ENCODE data around the gene FKBP10. TPM values are rescaled to one million over a fixed set of nuclear protein-coding genes. Genes with fewer than 3 reads are reported as not detected.

Gene FKBP10
- total RNA-seq, 1 experiment from 2014 or later: 112 TPM

DNA sequence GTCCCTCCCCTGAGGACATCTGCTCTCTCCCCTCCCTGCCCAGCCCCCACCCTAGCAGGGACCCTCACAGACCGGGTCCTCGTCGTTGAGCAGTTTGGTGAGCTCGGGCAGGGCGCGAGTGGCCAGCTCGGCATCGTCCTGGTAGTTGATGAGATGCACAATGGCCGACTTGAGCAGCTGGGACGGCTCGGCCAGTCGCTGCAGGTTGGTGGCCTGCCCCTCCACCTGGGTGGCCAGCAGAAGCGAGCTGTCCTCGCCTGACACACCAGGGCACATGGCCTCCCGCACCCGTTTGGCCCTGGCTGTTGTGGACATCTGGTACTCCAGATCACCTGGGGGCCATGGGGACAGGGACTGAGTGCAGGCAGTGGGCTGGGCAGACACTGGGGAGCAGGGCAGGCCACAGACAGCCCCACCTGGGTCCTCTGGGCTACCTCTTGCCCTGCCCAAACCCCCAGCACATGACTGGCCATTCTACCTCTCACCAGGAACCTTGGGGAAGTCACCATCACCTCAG lies 43.4 kb upstream of the FKBP10 start:
- Mint-ChIP-seq H3K27me3 (ENCODE audit: insufficient read depth, unreplicated experiment) (no peaks in the 10 kb centered on the region), H3K9me3 (ENCODE audit: unreplicated experiment) (no peaks in the 10 kb centered on the region), H3K36me3 (ENCODE audit: insufficient read depth, unreplicated experiment) (peaks cover 100% of the 10 kb centered on the region), H3K27ac (ENCODE audit: unreplicated experiment) (peak overlapping the region; percentile 26), H3K4me3 (ENCODE audit: unreplicated experiment) (no peak overlapping the region), H3K4me1 (ENCODE audit: low read depth, unreplicated experiment) (peaks cover 26% of the 10 kb centered on the region)
- no peak for DNase-seq
- intact Hi-C loops (cut with micrococcal nuclease; ENCODE audit: unreplicated experiment): no loop called here
- ChIA-PET POLR2A (no interaction called here), CTCF (interaction anchor here (1.4 kb wide), 1 partner anchor 17 kb away, joined by 5 read pairs; the partner anchor contains the start of gene JUP)
- no TSS peak for BruUV-seq (replicated peaks)
- TF ChIP-seq, protein P1, sequence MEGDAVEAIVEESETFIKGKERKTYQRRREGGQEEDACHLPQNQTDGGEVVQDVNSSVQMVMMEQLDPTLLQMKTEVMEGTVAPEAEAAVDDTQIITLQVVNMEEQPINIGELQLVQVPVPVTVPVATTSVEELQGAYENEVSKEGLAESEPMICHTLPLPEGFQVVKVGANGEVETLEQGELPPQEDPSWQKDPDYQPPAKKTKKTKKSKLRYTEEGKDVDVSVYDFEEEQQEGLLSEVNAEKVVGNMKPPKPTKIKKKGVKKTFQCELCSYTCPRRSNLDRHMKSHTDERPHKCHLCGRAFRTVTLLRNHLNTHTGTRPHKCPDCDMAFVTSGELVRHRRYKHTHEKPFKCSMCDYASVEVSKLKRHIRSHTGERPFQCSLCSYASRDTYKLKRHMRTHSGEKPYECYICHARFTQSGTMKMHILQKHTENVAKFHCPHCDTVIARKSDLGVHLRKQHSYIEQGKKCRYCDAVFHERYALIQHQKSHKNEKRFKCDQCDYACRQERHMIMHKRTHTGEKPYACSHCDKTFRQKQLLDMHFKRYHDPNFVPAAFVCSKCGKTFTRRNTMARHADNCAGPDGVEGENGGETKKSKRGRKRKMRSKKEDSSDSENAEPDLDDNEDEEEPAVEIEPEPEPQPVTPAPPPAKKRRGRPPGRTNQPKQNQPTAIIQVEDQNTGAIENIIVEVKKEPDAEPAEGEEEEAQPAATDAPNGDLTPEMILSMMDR (IDR thresholded peaks at IDR 0.05; ENCODE audit: insufficient read depth in 1 of 2, low read depth in 1 of 2, low read length in 1 of 2, severe bottlenecking in 1 of 2, unreplicated experiment in 1 of 2): no peak
- Histone ChIP-seq H3K4me1 (peaks cover 30% of the 10 kb centered on the region), H3K4me3 (ENCODE audit: low read depth, low read length) (no peak overlapping the region), H3K9me3 (no peaks in the 10 kb centered on the region), H3K27me3 (replicated peaks; ENCODE audit: control insufficient read depth, insufficient read depth, low read length) (no peaks in the 10 kb centered on the region), H3K36me3 (ENCODE audit: control insufficient read depth, insufficient read depth, low read length) (peaks cover 30% of the 10 kb centered on the region)

GRCh38 chr17:41769985-41770384 lies 42.8 kb upstream of the FKBP10 start:
- Mint-ChIP-seq H3K36me3 (ENCODE audit: insufficient read depth, unreplicated experiment) (peaks cover 100% of the 10 kb centered on the region), H3K9me3 (ENCODE audit: unreplicated experiment) (no peaks in the 10 kb centered on the region), H3K4me3 (ENCODE audit: unreplicated experiment) (no peak overlapping the region), H3K27ac (ENCODE audit: unreplicated experiment) (no peak overlapping the region), H3K4me1 (ENCODE audit: low read depth, unreplicated experiment) (peaks cover 27% of the 10 kb centered on the region), H3K27me3 (ENCODE audit: insufficient read depth, unreplicated experiment) (no peaks in the 10 kb centered on the region)
- ChIA-PET POLR2A (no interaction called here), CTCF (no interaction called here)
- TF ChIP-seq, protein P1 (IDR thresholded peaks at IDR 0.05; ENCODE audit: insufficient read depth in 1 of 2, low read depth in 1 of 2, low read length in 1 of 2, severe bottlenecking in 1 of 2, unreplicated experiment in 1 of 2): no peak
- intact Hi-C loops (cut with micrococcal nuclease; ENCODE audit: unreplicated experiment): no loop called here
- no peak for DNase-seq
- Histone ChIP-seq H3K9me3 (no peaks in the 10 kb centered on the region), H3K4me3 (ENCODE audit: low read depth, low read length) (no peak overlapping the region), H3K4me1 (peaks cover 36% of the 10 kb centered on the region), H3K27me3 (replicated peaks; ENCODE audit: control insufficient read depth, insufficient read depth, low read length) (no peaks in the 10 kb centered on the region), H3K36me3 (ENCODE audit: control insufficient read depth, insufficient read depth, low read length) (peaks cover 25% of the 10 kb centered on the region)
- no TSS peak for BruUV-seq (replicated peaks)

- Histone ChIP-seq H3K27me3 (replicated peaks; ENCODE audit: control insufficient read depth, insufficient read depth, low read length) (no peaks in the 10 kb centered on the region), H3K4me1 (peaks cover 52% of the 10 kb centered on the region), H3K9me3 (no peaks in the 10 kb centered on the region), H3K36me3 (ENCODE audit: control insufficient read depth, insufficient read depth, low read length) (peaks cover 23% of the 10 kb centered on the region), H3K4me3 (ENCODE audit: low read depth, low read length) (0 out of 2 replicates have a peak overlapping the region, but pooled peaks have one; percentile 2)
- H3K27me3 Mint-ChIP-seq (ENCODE audit: insufficient read depth, unreplicated experiment): no peaks in the 10 kb centered on the region
- H3K27ac Mint-ChIP-seq (ENCODE audit: unreplicated experiment): peak overlapping the region; percentile 92
- peak overlapping the region; percentile 31 for H3K4me3 Mint-ChIP-seq (ENCODE audit: unreplicated experiment)
- TF ChIP-seq, protein P1 (IDR thresholded peaks at IDR 0.05; ENCODE audit: insufficient read depth in 1 of 2, low read depth in 1 of 2, low read length in 1 of 2, severe bottlenecking in 1 of 2, unreplicated experiment in 1 of 2): no peak
- no peak for DNase-seq
- POLR2A ChIA-PET: interaction anchor here (0.6 kb wide), 1 partner anchor 39 kb away, joined by 3 read pairs; no protein-coding TSS in a partner anchor
- peaks cover 100% of the 10 kb centered on the region for H3K36me3 Mint-ChIP-seq (ENCODE audit: insufficient read depth, unreplicated experiment)
- peaks cover 41% of the 10 kb centered on the region for H3K4me1 Mint-ChIP-seq (ENCODE audit: low read depth, unreplicated experiment)
- BruUV-seq (replicated peaks): no TSS peak
- H3K9me3 Mint-ChIP-seq (ENCODE audit: unreplicated experiment): no peaks in the 10 kb centered on the region
- CTCF ChIA-PET: no interaction called here
- intact Hi-C loops (cut with micrococcal nuclease; ENCODE audit: unreplicated experiment): loop anchor here (1.0 kb wide), 5 partner anchors 16 to 41 kb away; no protein-coding TSS in a partner anchor
Observed at GRCh38 chr17:41771389-41772206, 41.2 kb upstream of the FKBP10 start.
